Measurements from ENCODE around the gene FAM53B. TPM values are rescaled to one million over a fixed set of nuclear protein-coding genes. Genes with fewer than 3 reads are reported as not detected.

Gene FAM53B
- total RNA-seq, 1 donor from 2014 or later: 35.1 TPM

DNA sequence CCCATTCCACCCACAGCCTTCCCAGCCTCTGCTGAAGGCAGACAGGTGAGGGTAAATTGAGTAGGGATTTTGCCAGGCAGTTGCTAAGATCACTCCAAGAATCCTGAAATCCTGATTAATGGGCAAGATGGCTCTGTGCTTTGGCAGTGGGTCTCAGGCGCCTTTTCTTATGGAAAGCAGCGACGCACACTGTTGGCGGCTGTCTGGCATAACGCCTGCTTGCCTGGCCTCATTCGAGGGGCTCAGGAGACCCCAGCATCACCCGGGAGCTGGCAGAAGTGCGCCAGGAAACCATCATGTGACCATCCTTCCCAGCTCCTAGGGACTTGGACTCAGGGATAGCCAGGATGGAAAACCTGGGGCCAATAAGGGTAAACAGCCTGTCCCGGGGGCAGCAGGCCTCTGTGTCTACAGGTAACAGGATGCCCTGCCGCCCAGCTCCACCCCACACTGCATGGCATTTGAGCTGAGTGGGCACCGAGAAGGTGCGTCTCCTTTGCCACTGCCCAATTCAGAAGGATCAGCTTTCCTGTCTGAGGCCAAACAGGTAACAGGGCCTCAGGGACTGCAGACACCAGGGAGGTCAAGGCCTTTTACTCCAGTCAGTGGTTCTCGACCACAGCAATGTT, 98.6 kb downstream of the FAM53B start:
- no peak for DNase-seq

DNA sequence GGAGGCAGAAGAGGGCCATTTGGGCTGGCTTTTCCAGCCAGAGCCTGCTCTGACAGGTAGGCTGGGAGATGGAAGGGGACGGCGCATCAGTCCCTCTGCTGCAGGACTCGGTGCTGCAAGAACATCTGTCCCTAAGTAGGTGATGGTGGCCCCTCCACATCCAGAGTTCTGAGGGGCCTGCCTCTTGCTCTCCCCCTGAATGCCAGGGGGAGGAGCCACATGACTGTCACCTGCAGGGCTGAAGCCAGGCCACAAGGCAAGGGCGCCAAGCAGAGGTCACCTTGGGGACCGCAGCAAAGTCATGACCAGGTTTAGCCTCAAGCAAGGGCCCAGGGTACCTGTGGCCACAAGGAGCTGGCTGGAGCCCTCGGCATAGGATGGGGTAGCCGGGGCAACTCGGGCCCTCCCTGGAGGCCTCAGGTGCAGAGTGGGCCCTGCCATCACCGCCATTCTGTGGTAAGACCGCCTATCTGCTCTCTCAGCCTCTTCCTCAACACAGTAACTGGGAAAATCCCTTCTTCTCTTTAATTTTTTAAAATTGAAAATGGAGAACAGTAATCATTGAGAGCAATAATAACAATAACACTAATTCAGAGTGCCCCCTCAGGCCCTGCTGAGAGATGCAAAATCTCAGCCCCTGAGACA, 99.3 kb downstream of the FAM53B start:
- DNase-seq: no peak

DNA sequence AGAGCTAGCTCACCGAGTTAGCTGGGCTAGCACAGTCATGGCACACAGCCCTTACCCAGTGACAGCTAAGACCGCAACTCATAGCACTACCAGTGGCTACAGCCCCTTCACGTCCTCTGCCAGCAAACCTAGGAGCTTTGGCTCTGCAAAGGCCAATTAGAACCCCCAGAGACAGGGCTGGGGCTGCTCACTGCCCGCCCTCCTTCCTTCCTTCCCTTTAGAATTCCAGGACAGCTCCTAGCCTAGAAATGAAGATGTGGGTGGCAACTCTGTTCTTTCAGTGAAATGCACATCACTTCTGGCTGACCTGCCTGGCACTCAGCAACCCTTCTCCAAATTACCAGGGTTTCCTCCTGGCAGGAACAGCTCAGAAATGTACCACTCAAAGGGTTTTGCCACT, 99.9 kb downstream of the FAM53B start:
- DNase-seq: no peak

DNA sequence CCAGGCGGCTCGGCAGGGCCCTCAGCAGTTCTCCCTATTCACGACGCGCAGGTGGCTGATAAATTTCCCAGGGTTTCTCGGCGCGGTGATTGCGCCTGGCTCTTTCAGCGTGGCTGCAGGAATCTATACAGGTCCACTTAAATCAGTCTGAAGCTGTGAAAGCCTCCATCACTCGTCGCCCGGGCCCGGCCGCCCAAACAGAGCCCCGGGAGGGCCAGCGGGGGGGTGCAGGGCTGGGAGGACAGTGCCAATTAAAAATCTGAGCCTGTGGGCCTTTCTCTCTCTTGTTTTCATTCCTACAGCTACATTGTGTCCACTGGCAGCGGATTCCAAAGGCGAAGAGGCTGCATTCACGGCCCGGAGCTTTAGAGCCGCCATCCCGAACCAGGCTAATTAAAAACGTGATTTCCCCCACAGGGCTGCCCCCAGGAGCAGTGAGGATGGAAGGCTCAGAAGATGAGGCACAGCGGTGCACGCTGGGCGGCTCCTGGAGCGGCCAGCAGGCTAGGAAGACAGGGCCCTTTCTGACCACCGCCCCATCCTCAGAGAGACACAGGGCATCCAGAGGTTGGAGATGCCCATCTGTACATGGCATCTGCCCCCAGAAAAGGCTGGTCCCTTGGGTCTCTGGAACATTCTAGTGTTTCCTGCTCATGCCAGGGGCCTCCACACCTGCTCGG, 100.7 kb downstream of the FAM53B start:
- no peak for DNase-seq

DNA sequence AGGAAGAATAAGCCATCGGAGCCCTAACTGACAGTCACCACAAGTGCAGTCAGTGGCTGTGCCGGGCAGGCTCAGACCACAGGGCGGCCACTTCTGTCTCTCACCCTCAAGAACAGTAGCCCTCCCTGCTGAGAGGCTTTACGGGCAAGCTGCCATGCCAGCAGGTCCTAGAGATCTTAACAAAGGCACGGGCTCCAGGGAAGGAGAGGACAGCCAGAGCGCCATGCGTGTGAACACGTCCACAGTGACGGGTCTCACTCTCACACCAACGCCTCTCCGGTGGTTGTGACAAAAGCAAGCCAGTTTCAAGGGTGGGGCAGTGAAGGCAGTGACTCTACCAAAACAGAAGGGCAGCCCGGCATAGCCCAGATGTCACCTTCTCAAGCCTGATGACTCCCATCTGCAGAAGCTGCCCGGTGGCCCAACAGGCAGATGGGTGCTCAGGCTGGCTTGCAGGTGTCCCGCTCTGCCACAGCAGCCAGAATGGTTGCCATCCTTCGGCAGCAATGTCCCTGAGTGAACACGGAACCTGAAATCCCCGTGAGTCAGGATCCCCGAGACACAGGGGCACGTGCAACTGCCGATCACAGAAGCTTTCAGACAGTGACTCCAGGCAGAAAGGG, 102.0 kb downstream of the FAM53B start:
- no peak for DNase-seq

DNA sequence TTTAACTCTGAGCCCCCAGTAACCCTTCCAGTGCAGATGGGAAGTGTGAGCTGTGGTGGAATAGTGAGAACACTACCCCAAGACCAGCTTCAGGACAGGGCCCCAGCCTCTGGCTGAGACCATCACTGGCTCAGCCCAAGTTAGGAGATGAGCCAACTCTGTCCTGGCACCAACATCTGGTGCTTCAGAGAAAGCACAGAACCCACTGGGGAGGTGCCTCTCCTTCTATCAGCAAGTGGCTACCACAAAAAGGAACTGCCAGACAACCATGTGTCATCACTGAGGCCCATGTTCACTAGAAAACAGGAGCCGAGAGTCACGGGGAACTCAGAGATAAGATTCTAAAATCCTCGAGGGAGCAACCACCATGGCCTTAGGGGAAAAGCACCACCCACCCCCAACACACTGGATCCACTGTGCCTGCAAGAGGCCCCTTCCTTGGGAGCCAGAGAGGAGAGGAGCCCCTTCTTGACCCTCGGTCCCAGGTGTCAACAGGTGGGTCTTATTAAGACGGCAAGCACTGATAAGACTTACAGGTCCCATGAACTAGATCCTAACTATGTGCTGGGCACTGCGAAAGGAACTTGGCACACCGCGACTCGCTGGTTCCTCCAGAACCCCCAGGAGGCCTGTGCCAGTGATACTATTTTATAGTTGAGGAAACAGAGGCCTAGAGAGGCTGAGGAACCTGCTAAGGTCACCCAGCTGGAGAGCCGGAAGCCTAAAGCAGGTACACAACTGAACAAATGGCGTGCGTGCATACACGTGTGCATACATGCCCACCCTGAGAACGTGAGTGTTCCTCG, 102.7 kb downstream of the FAM53B start:
- peak; percentile 44 for DNase-seq

DNA sequence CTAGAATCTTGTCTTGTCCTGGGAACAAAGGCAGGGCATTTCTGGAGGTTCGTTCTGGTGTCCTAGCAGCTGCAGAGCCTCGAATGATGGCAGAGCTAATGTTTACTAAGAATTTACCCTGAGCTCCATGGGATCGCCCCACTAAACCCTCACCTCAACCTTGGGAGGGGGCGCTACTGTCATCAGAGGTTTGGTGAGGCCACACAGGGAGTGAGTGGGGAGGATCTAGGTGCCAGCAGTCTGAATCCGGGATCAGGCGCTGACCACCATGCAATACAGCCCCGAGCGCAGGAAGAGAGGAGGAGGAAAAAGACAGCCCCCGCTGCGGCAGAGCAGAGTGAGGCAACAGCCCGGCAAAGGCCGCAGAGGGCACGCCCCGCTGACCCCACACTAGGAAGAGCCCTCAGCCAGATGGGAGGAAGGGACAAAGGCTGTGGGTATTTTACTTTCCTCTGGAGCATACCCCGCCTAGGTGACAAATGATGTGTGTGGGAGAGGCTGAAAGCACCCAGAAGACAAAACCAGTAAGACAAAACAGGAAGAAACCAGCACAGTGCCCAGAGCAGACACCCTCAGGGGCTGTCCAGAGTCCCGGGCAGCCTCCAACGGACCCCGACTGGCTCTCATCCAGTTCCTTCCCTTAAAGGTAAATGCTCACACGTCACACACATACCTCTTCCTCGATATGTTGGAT, 103.5 kb downstream of the FAM53B start:
- DNase-seq: no peak

DNA sequence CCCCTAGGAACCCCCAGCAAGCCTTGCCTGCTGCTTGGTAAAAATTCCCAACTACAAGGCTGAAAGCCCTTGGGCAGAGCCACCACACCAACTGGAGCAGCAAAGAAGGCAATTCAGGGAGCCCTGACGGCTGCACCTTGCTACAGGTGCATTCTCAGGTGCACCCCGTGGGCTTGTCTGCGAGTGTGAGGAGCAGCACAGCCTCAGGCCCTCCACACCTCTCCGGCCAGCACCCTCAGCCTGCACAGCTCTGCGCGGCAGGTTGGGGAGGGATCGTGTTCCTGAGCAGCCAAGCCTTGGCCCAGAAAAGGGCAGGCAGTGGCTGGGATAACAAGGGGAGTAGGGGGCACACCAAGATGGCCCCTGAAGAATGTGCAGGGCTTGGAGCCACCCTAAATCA, 104.1 kb downstream of the FAM53B start:
- DNase-seq: no peak

DNA sequence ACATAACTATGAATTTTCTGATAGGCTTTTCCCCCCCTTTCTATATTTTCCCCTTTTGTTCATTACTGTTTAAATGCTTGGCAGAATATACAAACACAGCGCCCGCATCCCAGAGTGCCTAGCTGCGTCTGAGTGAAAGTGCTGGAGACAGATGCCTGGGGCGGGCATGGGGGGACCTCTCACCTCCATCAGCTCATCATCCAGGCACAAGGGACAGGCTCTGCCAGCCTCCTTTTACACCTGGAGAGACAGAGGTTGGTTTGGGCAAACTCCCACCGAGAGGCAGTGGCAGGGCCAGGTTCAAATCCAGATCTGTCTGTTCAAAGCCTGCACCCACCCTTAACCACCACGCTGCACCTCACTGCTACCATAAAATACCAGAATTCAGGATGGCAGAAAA, 104.5 kb downstream of the FAM53B start:
- DNase-seq: no peak

DNA sequence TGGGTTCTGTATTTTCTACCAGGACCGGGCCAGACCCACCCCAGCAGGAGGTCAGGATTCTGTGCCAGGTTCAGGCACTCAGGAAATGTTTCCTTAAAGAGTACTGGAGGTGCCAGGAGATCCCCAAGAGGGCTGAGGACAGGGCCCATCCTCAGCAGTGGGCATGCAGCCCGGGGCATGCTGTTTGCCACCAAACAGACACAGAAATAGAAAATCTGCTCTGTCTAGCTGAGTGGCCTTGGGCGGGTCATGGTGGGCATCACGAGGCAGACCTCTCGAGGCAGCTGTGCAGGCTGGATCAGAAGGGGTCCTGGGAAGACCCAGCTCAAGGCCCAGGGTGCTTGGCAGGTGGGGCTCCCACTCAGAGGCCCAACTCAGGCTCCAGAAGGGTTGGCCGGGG, 105.0 kb downstream of the FAM53B start:
- DNase-seq: no peak

DNA sequence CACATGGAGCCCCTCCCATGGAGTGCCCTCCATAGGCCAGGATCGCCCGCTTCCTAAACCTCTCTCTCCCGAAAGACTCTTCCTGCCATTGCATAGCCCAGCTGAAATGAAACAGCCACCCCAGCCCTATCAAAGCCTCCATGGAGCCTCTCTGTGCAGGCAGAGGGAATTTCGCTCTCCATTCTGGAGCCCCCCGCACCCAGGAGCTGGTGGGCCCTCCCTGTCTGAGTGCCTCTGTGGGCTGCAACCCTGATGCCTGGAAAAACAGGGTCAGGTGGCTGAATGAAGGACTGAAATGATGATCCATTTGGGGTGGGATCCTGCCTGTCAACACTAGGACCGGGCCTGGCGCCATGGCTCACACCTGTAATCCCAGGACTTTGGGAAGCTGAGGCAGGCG, 106.4 kb downstream of the FAM53B start:
- no peak for DNase-seq

DNA sequence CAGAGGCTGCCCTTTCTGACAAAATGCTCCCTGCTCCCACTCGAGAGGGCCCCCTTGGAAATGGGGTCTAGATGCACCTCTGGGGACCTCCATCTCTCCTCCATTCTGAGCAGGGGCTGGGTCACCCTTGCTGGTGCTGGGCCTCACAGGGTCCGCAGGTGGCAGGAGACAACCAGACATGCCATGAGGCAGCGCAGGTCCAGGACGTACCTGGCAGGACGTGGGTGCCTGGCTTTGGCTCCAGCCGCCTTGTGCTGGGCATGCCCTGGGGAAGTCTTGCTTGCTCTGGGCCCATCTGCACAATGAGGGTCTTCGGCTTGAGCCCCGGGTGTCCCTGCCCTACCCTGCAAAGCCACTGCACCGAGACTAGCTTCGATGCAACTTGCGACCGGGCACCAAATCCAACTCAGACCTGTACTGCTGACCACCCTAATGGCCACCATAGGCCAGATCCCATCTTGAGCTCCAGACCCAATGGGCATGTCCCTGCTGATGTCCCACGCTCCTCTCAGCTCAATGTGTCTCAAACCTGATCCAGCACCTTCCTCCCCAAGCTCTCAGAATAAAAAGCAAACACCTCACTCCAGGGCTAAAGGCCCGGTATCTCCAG, 107.0 kb downstream of the FAM53B start:
- no peak for DNase-seq

DNA sequence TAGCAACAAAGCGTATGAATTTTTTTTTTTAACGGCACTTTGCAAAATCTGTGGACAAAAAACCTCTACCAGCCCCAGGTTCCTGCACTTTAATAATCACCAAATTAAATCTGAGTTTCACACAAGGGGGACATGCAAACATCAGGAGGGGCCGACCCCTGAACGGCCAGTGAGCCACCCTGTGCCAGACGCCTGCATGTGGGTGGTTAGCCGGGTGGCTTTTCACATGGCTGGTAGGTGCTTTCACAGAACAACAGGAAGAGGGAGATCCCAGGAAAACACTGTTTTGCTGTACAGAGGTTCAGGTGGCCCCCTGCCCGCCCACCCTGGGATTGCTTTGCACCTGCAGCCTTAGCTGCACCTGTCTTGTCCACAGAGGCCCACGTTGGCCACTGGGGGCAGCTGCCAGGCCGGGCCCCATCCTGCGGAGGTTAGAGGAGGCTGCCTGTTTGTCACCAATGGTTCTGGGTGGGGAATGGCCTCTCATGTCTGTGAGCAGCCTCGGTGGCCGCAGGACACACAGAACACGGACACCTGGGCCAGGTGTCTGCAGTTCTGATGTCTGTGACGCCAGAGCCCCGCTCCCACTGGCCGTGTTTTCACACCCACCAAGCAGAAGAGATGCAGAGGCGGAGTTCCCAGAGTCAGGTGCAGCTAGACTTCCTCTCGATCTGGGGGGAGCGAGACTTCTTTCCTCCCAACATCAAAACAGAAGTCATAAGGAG, 107.7 kb downstream of the FAM53B start:
- no peak for DNase-seq

DNA sequence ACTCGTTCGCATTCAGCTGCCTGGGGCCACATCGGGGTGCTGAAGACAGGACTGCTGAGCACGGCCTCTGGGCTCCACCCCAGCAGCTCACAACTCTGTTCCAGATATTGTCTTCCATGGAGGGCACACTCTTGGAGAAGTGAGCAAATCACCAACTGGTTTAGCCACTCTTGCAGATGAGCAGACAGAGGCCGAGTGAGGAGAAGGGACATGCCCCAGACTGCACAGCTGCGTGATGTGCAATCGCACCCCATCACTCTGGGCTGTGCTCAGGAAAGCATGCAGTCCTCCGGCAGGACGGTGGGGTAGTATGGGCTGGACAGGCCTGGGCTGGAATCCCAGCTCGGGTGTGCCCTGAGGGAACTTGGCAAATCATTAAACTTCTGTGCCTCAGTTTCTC, 111.6 kb downstream of the FAM53B start:
- no peak for DNase-seq

DNA sequence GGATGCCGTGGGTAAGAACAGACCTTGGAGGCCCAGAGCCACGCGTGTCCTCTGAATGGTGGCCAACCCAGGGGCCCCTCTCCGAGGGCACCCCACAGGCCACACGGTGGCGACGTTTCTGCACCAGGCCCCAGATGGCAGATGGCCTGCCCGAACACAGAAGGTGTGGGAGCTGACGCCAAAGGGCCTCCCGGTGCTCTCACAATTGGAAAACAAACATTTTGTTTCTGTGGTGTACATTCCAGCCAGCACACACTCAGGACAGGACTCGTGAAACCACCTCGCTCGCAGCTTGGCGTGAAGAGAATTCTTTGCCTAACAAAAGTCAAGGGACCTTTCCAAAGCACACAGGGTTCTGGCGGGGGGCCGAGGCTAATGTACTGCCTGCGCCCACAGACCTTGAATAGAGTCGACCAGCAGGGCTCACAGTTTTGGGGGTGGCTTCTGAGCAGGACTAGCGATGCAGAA, 112.1 kb downstream of the FAM53B start:
- no peak for DNase-seq

DNA sequence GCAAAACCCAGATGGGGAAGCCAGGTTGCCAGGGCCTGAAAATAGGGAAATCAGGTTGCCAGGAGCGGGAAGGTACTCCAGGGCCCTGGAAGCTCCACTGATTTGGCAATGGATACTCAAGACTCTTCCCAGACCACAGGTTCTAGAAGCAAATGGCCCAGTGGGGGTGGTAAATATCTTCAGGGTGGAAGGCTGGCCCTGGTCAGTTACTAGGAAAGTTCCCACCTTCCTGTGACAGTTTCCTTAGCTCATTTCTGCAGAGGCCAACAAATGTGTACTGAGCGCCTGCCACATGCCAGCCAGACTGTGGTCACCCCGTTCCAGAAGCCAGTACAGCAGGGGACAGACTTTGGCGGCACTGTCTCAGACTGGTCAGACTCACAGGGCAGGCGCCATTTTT, 113.6 kb downstream of the FAM53B start:
- DNase-seq: no peak

DNA sequence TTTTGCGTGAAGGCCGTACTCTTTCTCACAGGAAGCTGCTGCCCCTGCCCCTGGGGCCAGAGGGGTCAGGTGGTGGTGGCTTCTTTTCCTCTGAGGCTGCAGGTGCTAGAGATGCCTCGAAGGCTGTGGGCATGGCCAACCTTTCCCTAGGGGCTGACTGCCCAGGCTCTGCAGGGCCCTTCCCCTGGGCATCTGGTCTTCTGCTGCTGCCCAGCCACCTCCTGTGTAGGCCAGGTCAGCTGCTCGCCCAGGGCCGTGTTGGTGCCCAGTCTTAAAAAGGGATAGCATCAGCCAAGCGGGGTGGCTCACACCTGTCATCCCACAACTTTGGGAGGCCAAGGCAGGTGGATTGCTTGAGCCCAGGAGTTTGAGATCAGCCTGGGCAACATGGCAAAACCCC, 114.3 kb downstream of the FAM53B start:
- DNase-seq: no peak

DNA sequence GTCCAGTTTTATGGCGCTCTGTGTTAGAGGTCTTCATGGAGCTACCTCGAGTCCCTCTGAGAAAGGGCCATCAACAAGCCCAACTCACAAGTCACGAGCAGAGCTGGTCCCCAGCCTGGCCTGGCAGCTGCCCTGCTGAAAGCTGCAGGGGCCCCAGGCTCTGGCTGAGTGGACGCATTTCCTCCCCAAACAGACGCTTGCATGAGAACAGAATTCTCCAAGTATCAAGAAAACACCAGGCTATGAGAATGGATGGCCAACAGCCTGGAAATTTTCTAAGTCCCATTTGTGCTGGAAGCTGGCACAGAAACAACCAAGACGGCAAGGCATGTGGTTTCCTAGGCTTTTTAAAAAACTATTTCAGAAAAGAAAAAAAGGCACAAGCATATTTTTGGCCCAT, 114.8 kb downstream of the FAM53B start:
- peak; percentile 38 for DNase-seq

DNA sequence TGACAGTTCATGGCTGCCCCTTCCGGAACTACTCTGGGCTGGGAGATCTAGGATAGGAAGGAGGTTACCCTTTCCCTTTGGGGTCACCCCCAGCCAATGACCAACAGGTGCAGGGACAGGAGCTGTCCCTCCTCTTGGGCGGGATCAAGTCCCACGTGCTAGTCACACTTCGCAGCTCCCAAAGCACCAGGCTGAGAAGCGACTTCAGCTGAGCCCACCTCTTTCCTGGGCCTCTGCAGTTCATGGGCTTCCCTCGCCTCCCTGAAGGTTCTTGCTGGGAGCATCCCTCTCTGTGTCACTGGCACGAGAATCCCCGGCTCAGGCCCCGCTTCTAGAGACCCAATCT, 115.5 kb downstream of the FAM53B start:
- no peak for DNase-seq

DNA sequence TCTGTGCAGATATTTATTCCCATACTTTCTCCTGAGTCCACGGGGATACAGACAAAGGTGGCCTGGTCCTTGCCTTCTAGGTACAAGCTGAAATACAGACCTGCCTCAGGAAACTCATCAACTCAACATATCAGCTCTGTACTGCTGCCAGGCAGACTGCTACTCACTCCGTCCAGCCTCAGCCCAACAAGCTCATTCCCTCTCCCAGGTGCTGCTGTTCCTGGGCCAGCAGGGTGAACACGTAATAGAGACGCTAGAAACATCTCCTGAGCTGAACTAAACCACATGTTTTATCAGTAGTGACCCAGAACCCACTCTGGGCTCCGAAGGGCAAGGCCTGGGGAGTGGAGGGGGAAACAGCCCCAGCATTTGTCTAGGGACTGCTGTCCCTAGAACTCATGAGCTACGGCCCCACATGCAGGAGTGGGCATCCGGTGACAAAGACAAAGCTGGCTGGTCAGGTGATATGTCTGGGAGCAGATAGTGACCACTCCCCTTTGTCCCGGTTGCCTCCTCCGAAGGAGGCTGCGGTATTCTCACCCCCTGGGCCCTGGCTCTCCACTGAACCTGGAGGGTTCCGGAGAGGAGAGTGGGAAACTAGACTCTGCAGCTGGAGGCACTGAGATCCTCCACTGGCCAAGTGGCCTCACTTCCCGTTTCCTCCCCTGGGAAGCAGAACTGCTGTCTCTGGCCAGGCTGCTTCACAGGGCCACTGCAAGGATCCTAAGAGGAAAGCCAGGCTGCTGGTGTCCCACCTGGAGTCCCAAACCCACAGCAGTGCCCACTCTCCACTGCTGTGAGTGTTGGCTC, 116.1 kb downstream of the FAM53B start:
- DNase-seq: no peak
